ENCODE measurements around the gene ZFAND6.

Gene ZFAND6

DNA sequence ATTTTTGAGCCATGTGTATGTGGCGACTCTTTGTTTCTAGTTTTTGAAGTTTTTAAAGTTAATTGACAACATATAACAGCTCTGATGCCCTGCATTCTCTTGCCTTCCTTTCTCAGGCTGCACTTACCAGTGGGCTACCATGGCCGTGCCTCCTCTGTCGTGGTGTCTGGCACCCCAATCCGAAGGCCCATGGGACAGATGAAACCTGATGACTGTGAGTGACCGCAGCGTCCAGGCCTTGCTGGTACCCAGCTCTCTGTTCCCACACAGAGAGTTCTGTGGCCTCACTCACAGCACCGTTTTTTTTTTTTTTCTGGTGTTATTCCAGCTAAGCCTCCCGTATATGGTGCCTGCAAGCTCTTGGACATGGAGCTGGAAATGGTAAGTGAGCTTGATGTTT is 108.5 kb downstream of the ZFAND6 start:
- H3K9me2 ChIP-seq (replicated peaks; ENCODE audit: control insufficient read depth, low read length), result no peaks in the 10 kb centered on the region
- no peaks in the 10 kb centered on the region for H3K79me2 ChIP-seq (ENCODE audit: control insufficient read depth, low read length)
- H3K36me3 ChIP-seq (ENCODE audit: control insufficient read depth, low read length), result peaks cover 1% of the 10 kb centered on the region; the same call in 1 of the 2 replicates
- no peaks in the 10 kb centered on the region for H4K20me1 ChIP-seq (ENCODE audit: control insufficient read depth, insufficient read depth, low read depth, low read length)
- H3K4me1 ChIP-seq (ENCODE audit: control insufficient read depth, low read length), result no peaks in the 10 kb centered on the region
- H3K27me3 ChIP-seq (ENCODE audit: control insufficient read depth, low read length), result no peaks in the 10 kb centered on the region
- H3K9me3 ChIP-seq (ENCODE audit: control insufficient read depth, insufficient read depth, low read length), result no peaks in the 10 kb centered on the region
- H3K4me3 ChIP-seq (ENCODE audit: low read length), result no peak overlapping the region
- H3F3A ChIP-seq (ENCODE audit: control insufficient read depth, insufficient read depth), result no peaks in the 10 kb centered on the region
- no peak overlapping the region for H3K4me2 ChIP-seq (ENCODE audit: low read length)
- no peak overlapping the region for H3K27ac ChIP-seq (ENCODE audit: low read depth, low read length)
- TF ChIP-seq EZH2phosphoT487 (IDR thresholded peaks at IDR 0.05; ENCODE audit: borderline replicate concordance, low read length) (no peak), CTCF (IDR thresholded peaks at IDR 0.05; ENCODE audit: low read depth, low read length, poor library complexity, severe bottlenecking) (no peak)

- Histone ChIP-seq H3K27ac (ENCODE audit: low read depth, low read length) (no peak overlapping the region), H4K20me1 (ENCODE audit: control insufficient read depth, insufficient read depth, low read depth, low read length) (no peaks in the 10 kb centered on the region), H3K9me3 (ENCODE audit: control insufficient read depth, insufficient read depth, low read length) (no peaks in the 10 kb centered on the region), H3K79me2 (ENCODE audit: control insufficient read depth, low read length) (no peaks in the 10 kb centered on the region), H3K27me3 (ENCODE audit: control insufficient read depth, low read length) (no peaks in the 10 kb centered on the region), H3K4me3 (ENCODE audit: low read length) (no peak overlapping the region), H3K9me2 (replicated peaks; ENCODE audit: control insufficient read depth, low read length) (no peaks in the 10 kb centered on the region), H3F3A (ENCODE audit: control insufficient read depth, insufficient read depth) (no peaks in the 10 kb centered on the region), H3K36me3 (ENCODE audit: control insufficient read depth, low read length) (no peaks in the 10 kb centered on the region), H3K4me1 (ENCODE audit: control insufficient read depth, low read length) (no peaks in the 10 kb centered on the region), H3K4me2 (ENCODE audit: low read length) (no peak overlapping the region)
- TF ChIP-seq CTCF (IDR thresholded peaks at IDR 0.05; ENCODE audit: low read depth, low read length, poor library complexity, severe bottlenecking), result no peak
- no peak for TF ChIP-seq EZH2phosphoT487 (IDR thresholded peaks at IDR 0.05; ENCODE audit: borderline replicate concordance, low read length)
These were observed 108.9 kb downstream of the ZFAND6 start for GRCh38 chr15:80168421-80168820.

DNA sequence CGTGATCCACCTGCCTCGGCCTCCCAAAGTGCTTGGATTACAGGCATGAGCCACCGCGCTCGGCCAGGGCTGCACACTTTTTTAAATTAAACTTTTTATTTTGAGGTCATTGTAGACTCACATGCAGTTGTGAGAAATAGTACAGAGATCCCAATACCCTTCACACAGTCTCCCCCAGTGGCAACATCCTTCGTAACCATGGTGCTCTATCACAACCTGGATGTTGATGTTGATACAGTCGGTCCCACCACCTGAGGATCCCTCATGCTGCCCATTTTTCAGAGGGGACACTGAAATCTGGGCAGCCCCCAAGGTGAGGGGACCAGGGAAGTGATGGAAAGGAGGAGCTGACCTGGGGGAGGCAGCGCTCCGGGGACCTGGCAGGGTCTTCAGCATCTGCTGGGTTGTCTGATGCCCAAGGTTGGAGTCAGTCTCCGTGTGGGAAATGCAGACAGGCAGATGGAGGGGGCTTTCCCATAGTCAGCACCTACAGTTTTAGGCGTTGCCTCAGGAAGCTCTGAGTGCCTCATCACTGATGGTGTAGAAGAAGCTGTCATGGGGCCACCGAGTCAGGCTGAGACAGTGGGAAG is 110.4 kb downstream of the ZFAND6 start:
- H3K4me3 ChIP-seq (ENCODE audit: low read length), result no peak overlapping the region
- no peak overlapping the region for H3K27ac ChIP-seq (ENCODE audit: low read depth, low read length)
- H3K36me3 ChIP-seq (ENCODE audit: control insufficient read depth, low read length), result no peaks in the 10 kb centered on the region
- no peak overlapping the region for H3K4me2 ChIP-seq (ENCODE audit: low read length)
- no peaks in the 10 kb centered on the region for H3K4me1 ChIP-seq (ENCODE audit: control insufficient read depth, low read length)
- H4K20me1 ChIP-seq (ENCODE audit: control insufficient read depth, insufficient read depth, low read depth, low read length), result no peaks in the 10 kb centered on the region
- H3K9me3 ChIP-seq (ENCODE audit: control insufficient read depth, insufficient read depth, low read length), result no peaks in the 10 kb centered on the region
- no peak for TF ChIP-seq CTCF (IDR thresholded peaks at IDR 0.05; ENCODE audit: low read depth, low read length, poor library complexity, severe bottlenecking)
- TF ChIP-seq EZH2phosphoT487 (IDR thresholded peaks at IDR 0.05; ENCODE audit: borderline replicate concordance, low read length), result no peak
- no peaks in the 10 kb centered on the region for H3F3A ChIP-seq (ENCODE audit: control insufficient read depth, insufficient read depth)
- H3K79me2 ChIP-seq (ENCODE audit: control insufficient read depth, low read length), result no peaks in the 10 kb centered on the region
- no peaks in the 10 kb centered on the region for H3K27me3 ChIP-seq (ENCODE audit: control insufficient read depth, low read length)
- H3K9me2 ChIP-seq (replicated peaks; ENCODE audit: control insufficient read depth, low read length), result no peaks in the 10 kb centered on the region
